HG02885 (cell line): ENCODE data around the gene CAMK2D.

Experiments used
- ATAC-seq: cut with Tn5 transposase; IDR thresholded peaks from one replicate; pipeline ENCODE4 v1.9.1; 2021; ENCODE audit warnings: mild to moderate bottlenecking; ENCODE audit not compliant: unreplicated experiment, poor library complexity

CAMK2D gene

DNA sequence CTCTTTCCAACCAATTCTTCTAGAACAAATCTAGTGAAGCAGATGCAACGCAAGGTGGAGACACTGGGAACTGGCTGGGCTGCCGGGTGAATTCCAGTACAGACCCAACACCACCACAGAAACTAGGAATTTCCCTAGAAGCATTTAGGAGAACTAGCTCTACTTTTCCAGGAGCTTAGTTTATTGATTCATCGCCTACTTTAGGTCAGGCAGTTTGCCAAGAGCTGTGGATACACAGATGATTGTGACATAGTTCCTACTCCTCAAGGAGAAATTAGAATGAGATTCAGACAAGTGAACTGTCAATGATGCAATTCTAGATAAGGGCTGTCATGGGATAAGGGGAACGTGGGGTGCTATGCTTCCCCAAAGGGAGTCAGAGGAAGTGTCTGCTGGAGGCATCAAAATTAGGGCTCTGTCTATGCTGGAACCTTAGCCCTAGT, 350.0 kb downstream of the CAMK2D start:
- no peak for ATAC-seq

DNA sequence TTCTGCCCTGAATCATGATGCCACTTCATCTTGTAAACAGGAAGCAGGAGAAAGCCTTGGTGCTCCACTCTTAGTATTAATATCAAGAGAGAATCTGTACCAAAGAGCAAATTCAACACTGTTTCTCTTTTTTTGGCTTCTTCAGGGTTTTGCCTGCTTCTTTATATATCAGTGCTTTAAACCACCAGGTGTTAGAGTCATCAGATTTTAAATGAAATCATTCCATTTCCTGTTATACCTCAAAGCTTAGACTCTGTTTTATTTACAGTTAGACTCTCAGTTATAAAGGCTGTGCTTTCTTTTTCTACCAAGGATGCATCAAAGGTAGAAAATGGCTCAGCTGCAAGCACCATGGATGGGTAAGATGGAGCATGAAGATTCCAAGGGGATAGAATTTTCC, 350.9 kb downstream of the CAMK2D start:
- ATAC-seq, result no peak

DNA sequence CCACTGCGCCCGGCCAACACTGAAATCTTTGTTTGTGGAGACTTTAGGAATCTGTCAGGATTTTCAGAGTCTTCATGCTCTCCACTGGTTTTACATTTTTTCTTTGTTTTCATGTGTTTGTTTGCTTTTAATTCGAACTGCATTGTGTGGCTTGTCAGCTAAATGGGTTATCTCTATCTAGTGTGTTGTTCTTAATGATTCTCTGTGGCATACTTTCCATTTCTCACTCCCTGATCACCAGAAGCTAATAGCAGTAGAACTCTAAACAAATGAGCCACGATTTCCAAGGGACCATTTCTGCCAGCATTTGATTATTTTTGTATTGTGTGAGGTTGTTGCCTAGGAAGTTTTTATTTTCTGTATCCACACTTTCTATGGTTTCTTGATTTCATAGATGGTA, 352.4 kb downstream of the CAMK2D start:
- ATAC-seq, result no peak

DNA sequence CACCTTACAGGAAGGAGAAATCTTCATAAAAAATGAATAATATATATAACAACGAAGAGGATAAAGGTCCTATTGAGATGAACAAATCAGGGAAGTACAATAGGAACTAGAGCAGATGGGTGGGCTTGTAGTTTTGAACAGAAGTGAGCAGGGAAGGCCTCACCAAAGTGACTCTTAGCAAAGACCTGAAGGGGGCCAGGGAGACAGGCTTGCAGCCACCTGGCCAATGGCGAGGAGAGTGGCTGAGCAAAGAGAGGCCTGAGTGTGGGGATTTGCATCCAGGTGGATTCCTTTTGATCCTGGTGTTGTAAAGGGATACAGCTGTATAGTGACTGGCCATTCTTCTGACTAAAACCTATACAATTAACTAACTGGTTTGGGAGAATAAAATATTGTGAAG, 354.1 kb downstream of the CAMK2D start:
- ATAC-seq, result no peak

DNA sequence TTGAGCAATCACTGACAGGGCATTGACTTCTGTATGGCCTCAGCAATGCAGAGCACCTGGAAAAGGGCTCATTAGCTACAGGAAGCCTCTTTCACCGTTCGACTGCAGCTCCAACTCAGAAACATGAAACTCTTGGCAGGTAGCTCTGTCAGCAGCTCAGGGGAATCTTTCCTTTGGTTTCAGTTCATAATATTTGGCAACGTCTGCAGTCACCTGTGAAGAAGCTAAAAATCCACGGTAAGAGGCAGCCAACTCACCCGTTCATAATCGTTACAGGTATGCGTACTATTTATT, 354.9 kb downstream of the CAMK2D start:
- no peak for ATAC-seq

DNA sequence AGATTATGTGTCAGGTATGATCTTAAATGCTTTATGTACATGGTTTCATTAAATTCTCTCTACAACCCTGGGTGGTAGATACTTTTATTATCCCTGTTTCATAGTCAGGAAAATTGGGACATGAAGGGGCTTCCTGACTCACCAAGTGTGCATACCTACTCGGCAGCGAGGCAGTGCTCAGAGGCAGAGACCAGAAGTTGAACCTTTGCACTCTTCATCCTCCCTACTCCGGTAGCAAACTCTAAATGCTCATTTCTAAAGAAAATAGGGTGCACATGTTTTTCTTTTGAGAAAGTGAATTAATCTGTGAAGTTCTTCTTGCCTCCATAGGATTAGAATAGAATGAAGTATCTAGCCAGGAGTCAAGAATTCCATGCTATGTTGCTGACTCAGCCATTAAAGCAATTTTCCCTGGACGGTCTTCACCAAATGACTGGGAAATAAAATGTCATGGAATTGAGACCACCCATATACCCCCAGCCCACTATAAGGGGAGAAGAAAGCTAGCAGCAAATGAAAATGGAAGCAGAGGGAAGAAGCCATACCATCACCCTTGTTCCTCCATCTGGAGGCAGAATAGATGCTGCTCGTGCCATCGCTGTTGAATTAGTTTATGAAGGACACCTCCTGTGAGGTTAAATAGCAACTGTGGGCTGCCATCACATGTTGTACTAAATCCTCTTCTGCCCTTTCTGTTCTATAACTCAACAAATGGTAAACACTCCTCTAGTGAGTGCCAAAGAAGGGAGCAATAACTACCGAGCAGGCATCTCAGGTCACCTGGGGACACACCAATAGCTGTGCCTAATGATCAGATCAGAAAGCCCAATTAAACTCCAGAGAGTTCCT, 355.4 kb downstream of the CAMK2D start:
- ATAC-seq, result no peak

DNA sequence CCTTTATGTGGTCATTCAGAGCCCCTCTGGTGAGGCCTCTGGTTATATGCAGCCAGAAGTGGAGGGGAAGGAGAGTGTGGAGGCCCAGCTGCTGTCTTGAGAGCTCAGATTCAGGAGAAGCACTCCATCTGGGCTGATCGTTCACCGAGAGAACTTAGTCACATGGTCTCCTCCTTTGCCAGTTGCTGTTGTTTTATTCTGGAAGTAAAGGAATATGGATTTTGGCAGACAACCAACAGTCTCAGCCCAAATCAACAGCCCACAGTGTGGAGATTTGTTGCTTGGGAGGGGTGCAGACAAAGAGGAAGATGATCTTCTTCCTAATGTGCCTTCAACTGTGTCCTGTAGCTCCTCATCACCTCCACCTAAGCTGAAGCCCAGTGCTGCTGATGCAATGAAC, 356.7 kb downstream of the CAMK2D start:
- no peak for ATAC-seq

DNA sequence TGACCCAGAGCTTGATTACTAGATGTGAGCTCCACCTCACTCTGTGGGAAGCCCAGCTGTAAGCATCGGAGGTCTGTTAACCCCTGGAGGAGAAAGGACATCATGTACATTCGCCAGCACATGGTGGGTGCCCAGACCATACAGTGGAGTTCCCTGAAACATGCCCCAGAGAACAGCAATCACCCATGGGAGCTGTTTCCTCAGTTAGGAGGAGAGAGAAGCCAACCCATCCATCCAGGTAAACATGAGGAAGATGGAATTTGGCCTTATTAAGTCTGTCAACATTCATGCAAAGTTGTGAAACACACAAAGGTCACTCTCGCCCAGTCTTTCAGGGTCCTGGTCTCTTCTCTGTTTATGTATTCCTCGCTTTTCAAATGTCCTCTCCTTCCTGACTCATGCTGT, 357.4 kb downstream of the CAMK2D start:
- ATAC-seq, result no peak
